ENCODE measurements around the gene NTHL1.

The NTHL1 gene

GRCh38 chr16:1991135-1991551 lies 56.5 kb downstream of the NTHL1 start:
- H3K4me3 ChIP-seq (ENCODE audit: low read depth in 1 of 2, low read length in 1 of 2): peak overlapping the region; percentile 70 to 71

GRCh38 chr16:1990351-1991134 lies 57.1 kb downstream of the NTHL1 start:
- no peaks in the 10 kb centered on the region for H3K36me3 ChIP-seq
- peaks cover 19 to 28% of the 10 kb centered on the region in 2 experiments for H3K4me1 ChIP-seq (ENCODE audit: control insufficient read depth in 1 of 2, insufficient read depth in 1 of 2, low read depth in 1 of 2, low read length in 1 of 2)
- H3K27me3 ChIP-seq: peaks cover 64% of the 10 kb centered on the region
- no peak for TF ChIP-seq CTCF (IDR thresholded peaks at IDR 0.05)
- peak overlapping the region in 1 of 2 experiments; percentile 70 for H3K4me3 ChIP-seq (ENCODE audit: low read depth in 1 of 2, low read length in 1 of 2)
- no peak overlapping the region for H3K27ac ChIP-seq
- peaks cover 5% of the 10 kb centered on the region for H3K9me3 ChIP-seq

More at GRCh38 chr16:1991135-1991551, 56.5 kb downstream of the NTHL1 start:
- Histone ChIP-seq H3K27ac (no peak overlapping the region), H3K4me1 (ENCODE audit: control insufficient read depth in 1 of 2, insufficient read depth in 1 of 2, low read depth in 1 of 2, low read length in 1 of 2) (peaks cover 19 to 28% of the 10 kb centered on the region in 2 experiments), H3K9me3 (peaks cover 5% of the 10 kb centered on the region), H3K27me3 (peaks cover 64% of the 10 kb centered on the region), H3K36me3 (no peaks in the 10 kb centered on the region)
- no peak for TF ChIP-seq CTCF (IDR thresholded peaks at IDR 0.05)

- Histone ChIP-seq H3K36me3 (no peaks in the 10 kb centered on the region), H3K9me3 (peaks cover 5% of the 10 kb centered on the region), H3K27ac (no peak overlapping the region), H3K4me3 (ENCODE audit: low read depth in 1 of 2, low read length in 1 of 2) (peak overlapping the region in 1 of 2 experiments; percentile 70), H3K27me3 (peaks cover 64% of the 10 kb centered on the region), H3K4me1 (ENCODE audit: control insufficient read depth in 1 of 2, insufficient read depth in 1 of 2, low read depth in 1 of 2, low read length in 1 of 2) (peaks cover 24 to 30% of the 10 kb centered on the region in 2 experiments)
- no peak for TF ChIP-seq CTCF (IDR thresholded peaks at IDR 0.05)
These were observed 57.6 kb downstream of the NTHL1 start for GRCh38 chr16:1990101-1990350.

Measured in neutrophil (primary cell).